HFFc6 (cell line): ENCODE data around the gene MCU. TPM values are rescaled to one million over a fixed set of nuclear protein-coding genes. Genes with fewer than 3 reads are reported as not detected.

Experiments used
- DNase-seq: peaks from one replicate; pipeline ENCODE4 v3.0.0-alpha.2; 2018
- H3K27ac Mint-ChIP-seq: 2 replicates; pipeline ENCODE4 v1.8.0; 2020; ENCODE audit warnings: mild to moderate bottlenecking, mixed read lengths
- H3K27me3 Mint-ChIP-seq: 2 replicates; pipeline ENCODE4 v1.8.0; 2021; ENCODE audit warnings: mild to moderate bottlenecking, moderate library complexity, mixed read lengths; ENCODE audit not compliant: insufficient read depth
- H3K36me3 Mint-ChIP-seq: 2 replicates; pipeline ENCODE4 v1.8.0; 2021; ENCODE audit warnings: low read depth, mixed read lengths
- H3K4me1 Mint-ChIP-seq: 2 replicates; pipeline ENCODE4 v1.8.0; 2020; ENCODE audit warnings: low read depth, mixed read lengths
- H3K4me3 Mint-ChIP-seq: 2 replicates; pipeline ENCODE4 v1.8.0; 2020; ENCODE audit warnings: mild to moderate bottlenecking, moderate library complexity, mixed read lengths
- H3K9me3 Mint-ChIP-seq: 2 replicates; pipeline ENCODE4 v1.8.0; 2020; ENCODE audit warnings: mild to moderate bottlenecking, mixed read lengths
- CTCF ChIP-seq: fragments of 200-600 bp; sonication (generic); IDR thresholded peaks from 2 replicates; pipeline ENCODE4 v1.5.0; 2021; ENCODE audit warnings: antibody characterized with exemption, mild to moderate bottlenecking
- total RNA-seq, 6 experiments: library from RNA; stranded (reverse); fragmentation: NEBNext Ultra II Directional; extraction: Animal tissue kit (Norgen Biotek cat#: 25700); gene quantifications; 2 replicates in 1 of 6; 3 replicates in 5 of 6; pipeline ENCODE4 v1.2.3, GENCODE V29; 2021

MCU gene
- total RNA-seq, 6 experiments from 2014 or later: 28.3 to 36.2 (median 32.3) TPM

GRCh38 chr10:72653383-72654096, 38.4 kb upstream of the MCU start:
- TF ChIP-seq CTCF: no peak
- no peaks in the 10 kb centered on the region for H3K36me3 Mint-ChIP-seq
- peaks cover 4% of the 10 kb centered on the region for H3K27me3 Mint-ChIP-seq
- H3K4me1 Mint-ChIP-seq: no peaks in the 10 kb centered on the region
- DNase-seq: no peak
- H3K27ac Mint-ChIP-seq: no peak overlapping the region
- H3K9me3 Mint-ChIP-seq: no peaks in the 10 kb centered on the region
- no peak overlapping the region for H3K4me3 Mint-ChIP-seq

GRCh38 chr10:72654720-72655119, 37.2 kb upstream of the MCU start:
- no peak for TF ChIP-seq CTCF
- no peak overlapping the region for H3K27ac Mint-ChIP-seq
- DNase-seq: no peak
- H3K4me1 Mint-ChIP-seq: peaks cover 2% of the 10 kb centered on the region
- peaks cover 2% of the 10 kb centered on the region for H3K27me3 Mint-ChIP-seq
- no peaks in the 10 kb centered on the region for H3K9me3 Mint-ChIP-seq
- no peaks in the 10 kb centered on the region for H3K36me3 Mint-ChIP-seq
- H3K4me3 Mint-ChIP-seq: no peak overlapping the region

GRCh38 chr10:72658696-72659400, 33.1 kb upstream of the MCU start:
- Mint-ChIP-seq H3K4me1 (peaks cover 12% of the 10 kb centered on the region), H3K27ac (no peak overlapping the region), H3K36me3 (no peaks in the 10 kb centered on the region), H3K27me3 (no peaks in the 10 kb centered on the region; the same call in none of the 2 replicates), H3K4me3 (no peak overlapping the region), H3K9me3 (no peaks in the 10 kb centered on the region)
- no peak for DNase-seq
- TF ChIP-seq CTCF: no peak

GRCh38 chr10:72659694-72660093, 32.2 kb upstream of the MCU start:
- no peaks in the 10 kb centered on the region for H3K9me3 Mint-ChIP-seq
- no peak for DNase-seq
- no peak overlapping the region for H3K27ac Mint-ChIP-seq
- TF ChIP-seq CTCF: no peak
- H3K4me1 Mint-ChIP-seq: peaks cover 17% of the 10 kb centered on the region
- H3K27me3 Mint-ChIP-seq: no peaks in the 10 kb centered on the region; the same call in 1 of the 2 replicates
- no peak overlapping the region for H3K4me3 Mint-ChIP-seq
- no peaks in the 10 kb centered on the region for H3K36me3 Mint-ChIP-seq

GRCh38 chr10:72660220-72660619, 31.7 kb upstream of the MCU start:
- H3K4me3 Mint-ChIP-seq: no peak overlapping the region
- no peaks in the 10 kb centered on the region for H3K9me3 Mint-ChIP-seq
- H3K27me3 Mint-ChIP-seq: no peaks in the 10 kb centered on the region; the same call in 1 of the 2 replicates
- TF ChIP-seq CTCF: no peak
- H3K27ac Mint-ChIP-seq: no peak overlapping the region
- no peak for DNase-seq
- H3K4me1 Mint-ChIP-seq: peaks cover 17% of the 10 kb centered on the region
- H3K36me3 Mint-ChIP-seq: no peaks in the 10 kb centered on the region
